GM19438 (cell line): ENCODE data around the gene PXDN.
A peak's percentile ranks its signal among the peaks of the same experiment; 100 is the strongest.
"Not testable (repeated sequence)": the region's sequence is repeated elsewhere in the genome, so short reads cannot be mapped to it uniquely, and the experiment has no call there.

Experiments
- ATAC-seq: cut with Tn5 transposase; IDR thresholded peaks from one replicate; pipeline ENCODE4 v1.9.1; 2021; ENCODE audit warnings: low read depth; ENCODE audit not compliant: unreplicated experiment

The PXDN gene

GRCh38 chr2:1777781-1778180 lies 33.5 kb upstream of the PXDN start:
- ATAC-seq: no peak

- ATAC-seq: no peak
Measured at GRCh38 chr2:1777156-1777555, 32.8 kb upstream of the PXDN start.

GRCh38 chr2:1775511-1776035 lies 31.3 kb upstream of the PXDN start:
- ATAC-seq: no peak

GRCh38 chr2:1774929-1775328 lies 30.6 kb upstream of the PXDN start:
- no peak for ATAC-seq

GRCh38 chr2:1773883-1774282 lies 29.6 kb upstream of the PXDN start:
- ATAC-seq: no peak

- ATAC-seq: no peak
Measured at GRCh38 chr2:1772471-1773267, 28.4 kb upstream of the PXDN start.

- no peak for ATAC-seq
Measured at GRCh38 chr2:1771626-1772280, 27.4 kb upstream of the PXDN start.

GRCh38 chr2:1770566-1771380 lies 26.5 kb upstream of the PXDN start:
- no peak for ATAC-seq

GRCh38 chr2:1769703-1770422 lies 25.5 kb upstream of the PXDN start:
- ATAC-seq: peak; percentile 68

GRCh38 chr2:1767939-1768691 lies 23.8 kb upstream of the PXDN start:
- ATAC-seq: no peak

GRCh38 chr2:1766851-1767811 lies 22.8 kb upstream of the PXDN start:
- no peak for ATAC-seq

- ATAC-seq: no peak
Measured at GRCh38 chr2:1766425-1766824, 22.1 kb upstream of the PXDN start.

GRCh38 chr2:1765201-1765600 lies 20.9 kb upstream of the PXDN start:
- ATAC-seq: not testable (repeated sequence)

- no peak for ATAC-seq
Measured at GRCh38 chr2:1759611-1759930, 15.3 kb upstream of the PXDN start.

- ATAC-seq: no peak
Measured at GRCh38 chr2:1758774-1759610, 14.7 kb upstream of the PXDN start.

- ATAC-seq: no peak
Measured at GRCh38 chr2:1758171-1758570, 13.9 kb upstream of the PXDN start.

GRCh38 chr2:1757567-1757966 lies 13.3 kb upstream of the PXDN start:
- no peak for ATAC-seq

GRCh38 chr2:1757146-1757545 lies 12.8 kb upstream of the PXDN start:
- not testable (repeated sequence) for ATAC-seq
